Cardiac septum (tissue), 1 donor: ENCODE measurements around the gene CCDC28B. TPM values are rescaled to one million over a fixed set of nuclear protein-coding genes. Genes with fewer than 3 reads are reported as not detected.
A peak's percentile ranks its signal among the peaks of the same experiment; 100 is the strongest.

Source experiments
- DNase-seq: peaks from one replicate; pipeline ENCODE4 v3.0.0-alpha.2; 2020; ENCODE audit warnings: low spot score
- intact Hi-C: fragments of 100-400 bp; cut with DNase I; formaldehyde crosslinking; loops from one replicate; pipeline ENCODE4 v1.14.0; 2022
- total RNA-seq: library from RNA; stranded (reverse); fragmentation: NEBNext Ultra II Directional; extraction: Animal tissue kit (Norgen Biotek cat#: 25700); gene quantifications from one replicate; pipeline ENCODE4 v1.2.1, GENCODE V29; 2021
- donor health status: DM: no; HTN: no; CAD: no.

CCDC28B gene
- total RNA-seq, 1 donor from 2014 or later, result 10.2 TPM

DNA sequence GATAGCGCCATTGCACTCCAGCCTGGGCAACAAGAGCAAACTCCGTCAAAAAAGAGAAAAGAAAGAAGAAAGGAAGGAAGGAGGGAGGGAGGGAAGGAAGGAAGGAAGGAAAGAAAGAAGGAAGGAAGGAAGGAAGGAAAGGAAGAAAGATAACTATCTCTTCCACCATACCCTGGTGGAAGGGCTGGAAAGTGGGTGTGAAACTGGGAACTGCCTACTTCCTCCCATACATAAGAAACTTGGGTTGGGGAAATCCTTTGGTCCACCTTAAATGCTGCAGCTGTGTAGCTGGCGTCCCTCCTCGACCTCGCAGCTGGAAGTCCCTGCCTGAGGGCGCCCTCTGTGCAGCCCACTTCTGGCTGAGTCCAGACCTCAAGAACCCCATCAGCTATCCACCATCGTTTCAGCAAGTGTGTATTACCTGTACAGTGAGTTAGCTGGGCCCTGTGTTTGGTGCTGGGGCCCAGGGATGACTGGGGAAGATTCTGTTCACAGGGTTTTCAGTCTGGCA is 42.0 kb downstream of the CCDC28B start:
- intact Hi-C loops, result no loop called here

DNA sequence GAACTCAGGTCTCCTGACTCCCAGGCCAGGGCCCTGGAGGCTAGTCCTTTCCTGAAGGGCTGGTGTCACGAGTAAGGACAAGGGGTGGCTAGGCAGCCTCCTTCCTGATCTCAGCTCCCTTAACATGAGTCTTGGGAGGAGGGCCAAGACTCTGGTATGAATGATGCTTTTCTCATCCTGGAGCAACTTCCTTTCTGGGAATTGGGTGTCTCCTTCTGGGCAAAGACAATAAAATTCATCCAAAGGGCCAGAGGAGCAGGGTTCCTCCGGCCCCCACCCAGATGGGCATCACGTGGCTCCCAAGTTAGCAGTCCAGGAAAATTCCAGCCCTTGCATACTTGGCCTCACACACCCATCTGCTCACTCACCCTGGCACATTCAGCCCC is 46.5 kb downstream of the CCDC28B start, which contains the start of gene FAM167B:
Gene FAM167B (plus strand): TSS at position 335 of the 386 bp plus-strand sequence. CDS start 200 bp downstream, outside the sequence.
- DNase-seq, result peak; percentile 79
- intact Hi-C loops, result no loop called here

More for the DNA sequence above, 42.0 kb downstream of the CCDC28B start:
- no peak for DNase-seq

DNA sequence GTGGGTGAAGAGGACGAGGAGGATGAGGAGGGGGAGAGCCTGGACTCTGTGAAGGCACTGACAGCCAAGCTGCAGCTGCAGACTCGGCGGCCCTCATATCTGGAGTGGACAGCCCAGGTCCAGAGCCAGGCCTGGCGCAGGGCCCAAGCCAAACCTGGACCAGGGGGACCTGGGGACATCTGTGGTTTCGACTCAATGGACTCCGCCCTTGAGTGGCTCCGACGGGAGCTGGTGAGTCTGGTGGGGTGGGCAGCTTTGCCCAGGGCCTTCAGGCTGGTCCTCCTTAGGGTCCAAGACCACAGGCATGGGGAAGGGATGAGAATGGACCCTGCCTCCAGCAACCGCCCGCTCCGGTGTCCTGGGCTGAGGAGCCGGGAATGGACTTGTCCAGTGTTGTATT is 47.1 kb downstream of the CCDC28B start:
- no peak for DNase-seq
- intact Hi-C loops, result no loop called here

DNA sequence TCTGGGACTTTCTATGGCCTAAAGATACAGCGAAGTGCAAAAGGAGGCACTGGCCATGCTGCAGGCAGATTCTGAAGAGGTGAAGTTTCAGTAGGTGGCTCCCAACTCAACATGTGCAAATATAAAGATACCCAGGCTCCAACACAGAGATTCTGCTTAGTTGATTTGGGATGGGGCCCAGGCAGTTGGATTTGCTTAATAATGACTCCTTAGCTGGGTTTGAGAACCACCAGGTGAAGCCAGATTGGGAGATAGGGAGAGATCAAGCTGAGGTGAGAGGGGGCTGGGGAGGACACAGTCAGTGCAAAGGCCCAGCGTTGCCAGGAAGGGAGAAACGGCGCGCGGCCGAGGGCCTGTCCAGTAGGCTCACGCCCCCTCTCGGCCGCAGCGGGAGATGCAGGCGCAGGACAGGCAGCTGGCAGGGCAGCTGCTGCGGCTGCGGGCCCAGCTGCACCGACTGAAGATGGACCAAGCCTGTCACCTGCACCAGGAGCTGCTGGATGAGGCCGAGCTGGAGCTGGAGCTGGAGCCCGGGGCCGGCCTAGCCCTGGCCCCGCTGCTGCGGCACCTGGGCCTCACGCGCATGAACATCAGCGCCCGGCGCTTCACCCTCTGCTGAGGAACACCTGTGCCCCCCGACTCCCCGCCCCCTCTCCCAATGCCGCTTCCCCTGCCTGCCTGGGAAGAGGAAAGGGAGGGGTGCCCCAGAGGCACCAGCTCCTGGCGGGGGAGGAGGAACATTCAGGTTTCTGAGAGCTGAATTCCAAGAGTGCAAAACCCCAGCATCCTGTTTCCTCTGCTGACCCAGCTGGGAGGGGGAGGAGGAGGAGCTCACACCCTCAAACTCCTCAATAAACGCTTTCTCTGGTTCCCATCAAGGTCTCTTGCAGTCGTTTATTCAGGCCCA is 47.8 kb downstream of the CCDC28B start:
- peak; percentile 93 for DNase-seq
- intact Hi-C loops, result no loop called here

DNA sequence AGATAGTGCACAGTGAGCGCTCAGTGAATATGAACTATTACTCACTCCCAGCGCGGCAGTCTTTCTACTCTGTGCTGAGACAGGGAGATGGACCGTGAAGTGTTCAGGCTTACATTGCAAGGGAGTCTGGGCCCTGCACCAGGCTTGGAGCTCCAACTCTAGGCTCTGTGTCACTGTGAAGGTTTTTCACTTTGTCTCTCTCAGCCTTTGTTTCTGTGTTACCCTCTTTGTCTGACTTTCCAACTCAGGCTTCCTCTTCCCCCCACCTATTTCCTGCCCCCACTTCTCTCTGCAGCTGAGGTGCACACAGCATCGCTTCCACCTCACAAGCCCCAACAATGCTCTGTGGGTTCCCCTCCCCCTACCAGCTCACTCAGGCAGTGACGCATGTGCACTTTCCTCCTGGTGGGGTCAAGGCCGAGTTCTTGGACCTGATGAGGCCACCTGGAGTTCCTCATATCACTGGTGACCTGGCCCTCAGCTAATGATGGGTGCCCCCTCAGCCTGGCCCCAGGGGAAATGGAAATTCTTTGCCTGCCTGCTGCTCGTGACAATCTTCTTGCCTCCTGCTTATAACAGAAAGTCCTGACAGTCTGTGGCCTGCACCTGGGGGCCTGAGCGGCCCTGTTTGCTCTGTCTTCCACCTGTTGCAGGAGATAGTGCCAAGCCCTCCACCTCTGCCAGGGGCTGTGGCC is 49.6 kb downstream of the CCDC28B start:
- intact Hi-C loops, result loop anchor here (2.0 kb wide), 1 partner anchor 41 kb away; no protein-coding TSS in a partner anchor
- peak; percentile 83 for DNase-seq

DNA sequence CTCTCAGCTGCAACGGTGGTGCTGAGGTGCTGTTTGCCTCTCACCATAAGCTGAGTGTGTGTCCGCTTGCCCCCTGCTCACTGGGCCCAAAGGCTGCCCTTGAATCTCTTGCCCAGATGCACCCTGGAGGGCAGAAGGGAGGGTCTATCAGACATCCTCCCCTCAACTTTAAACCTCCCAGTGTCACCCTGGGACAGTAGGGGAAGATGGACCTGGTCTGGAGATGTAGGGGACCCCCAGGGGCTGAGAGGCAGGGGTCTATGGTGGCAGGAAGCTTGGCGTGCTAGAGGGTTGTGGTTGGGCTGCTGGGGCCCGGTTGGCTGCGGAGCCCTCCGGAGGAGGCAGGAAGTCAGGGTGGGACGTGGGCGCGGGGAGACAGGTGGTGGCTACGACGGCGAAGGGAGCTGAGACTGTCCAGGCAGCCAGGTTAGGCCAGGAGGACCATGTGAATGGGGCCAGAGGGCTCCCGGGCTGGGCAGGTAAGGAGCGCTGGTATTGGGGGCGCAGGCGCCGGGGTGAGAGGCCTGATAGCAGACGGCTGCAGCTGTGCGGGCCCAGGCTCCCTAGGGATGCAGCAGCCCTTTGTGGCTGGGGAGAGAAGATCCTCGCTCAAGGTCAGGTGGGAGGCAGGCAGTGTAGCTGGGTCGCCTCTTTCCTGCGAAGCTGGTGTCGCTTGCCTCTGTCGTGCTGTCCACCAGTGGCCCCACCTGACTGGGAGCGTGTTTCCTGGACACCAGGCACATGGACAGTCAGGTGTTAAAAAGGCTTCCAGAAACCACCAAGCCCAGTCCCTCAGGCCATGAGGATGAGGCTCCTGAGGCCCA is 50.7 kb downstream of the CCDC28B start, which contains the start of gene LCK:
Gene LCK (plus strand): TSS at position 373 of the 824 bp plus-strand sequence. CDS start 23,065 bp downstream, outside the sequence.
- no peak for DNase-seq

More for the DNA sequence above, 50.7 kb downstream of the CCDC28B start, which contains the start of gene LCK:
- intact Hi-C loops, result loop anchor here (2.0 kb wide), 1 partner anchor 40 kb away; no protein-coding TSS in a partner anchor

Other genes starting within 250 kb of the CCDC28B start
- 73.1 TPM for gene KHDRBS1, start 186.7 kb upstream of the CCDC28B start, total RNA-seq
- 7.1 TPM for gene TMEM39B, start 127.7 kb upstream of the CCDC28B start, total RNA-seq
- gene KPNA6, start 92.5 kb upstream of the CCDC28B start, total RNA-seq, result 81.4 TPM
- 24.5 TPM for gene TXLNA, start 20.9 kb upstream of the CCDC28B start, total RNA-seq
- 0.78 TPM for gene IQCC, start 5.1 kb downstream of the CCDC28B start, total RNA-seq
- not detected for gene DCDC2B, start 8.5 kb downstream of the CCDC28B start, total RNA-seq
- gene TMEM234, start 21.8 kb downstream of the CCDC28B start, total RNA-seq, result 12.3 TPM
- 91.5 TPM for gene EIF3I, start 21.8 kb downstream of the CCDC28B start, total RNA-seq
- 5.4 TPM for gene FAM167B, start 46.6 kb downstream of the CCDC28B start, total RNA-seq
- 0.54 TPM for gene LCK, start 50.7 kb downstream of the CCDC28B start, total RNA-seq
- gene HDAC1, start 91.5 kb downstream of the CCDC28B start, total RNA-seq, result 29.9 TPM
- gene MARCKSL1, start 135.6 kb downstream of the CCDC28B start, total RNA-seq, result 12.0 TPM
- 3.2 TPM for gene FAM229A, start 161.9 kb downstream of the CCDC28B start, total RNA-seq
- 2.6 TPM for gene TSSK3, start 161.9 kb downstream of the CCDC28B start, total RNA-seq
- 41.3 TPM for gene BSDC1, start 193.8 kb downstream of the CCDC28B start, total RNA-seq